NCI-H2196 treated with DMSO at 0.1 percent for 48 hours (cell line): ENCODE results near the gene HRH2.
A peak's percentile ranks its signal among the peaks of the same experiment; 100 is the strongest.
"Not testable (repeated sequence)": the region's sequence is repeated elsewhere in the genome, so short reads cannot be mapped to it uniquely, and the experiment has no call there.

ENCODE experiments used
- DNase-seq: peaks from one replicate; lab custom pipeline; 2025; ENCODE audit not compliant: unreplicated experiment; lab: John Stamatoyannopoulos, UW

The HRH2 gene

DNA sequence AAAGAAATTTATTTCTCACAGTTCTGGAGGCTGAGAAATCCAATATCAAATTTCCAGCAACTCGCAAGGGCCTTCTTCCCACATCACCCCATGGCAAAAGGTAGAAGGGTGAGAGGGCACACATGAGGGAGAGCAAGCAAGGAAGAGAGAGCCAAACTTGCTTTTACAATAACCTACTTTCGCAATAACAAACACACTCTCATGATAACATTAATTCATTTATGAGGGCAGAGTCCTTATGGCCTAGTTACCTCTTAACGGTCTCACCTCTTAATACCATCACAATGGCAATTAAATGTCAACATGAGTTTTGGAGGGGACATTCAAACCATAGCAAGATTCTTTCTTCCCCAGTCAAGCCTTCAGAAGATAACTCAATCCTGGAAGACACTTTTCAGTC, 11.6 kb upstream of the HRH2 start:
- no peak for DNase-seq

- DNase-seq: no peak
Observed at GRCh38 chr5:175649967-175650366, 7.9 kb upstream of the HRH2 start.

DNA sequence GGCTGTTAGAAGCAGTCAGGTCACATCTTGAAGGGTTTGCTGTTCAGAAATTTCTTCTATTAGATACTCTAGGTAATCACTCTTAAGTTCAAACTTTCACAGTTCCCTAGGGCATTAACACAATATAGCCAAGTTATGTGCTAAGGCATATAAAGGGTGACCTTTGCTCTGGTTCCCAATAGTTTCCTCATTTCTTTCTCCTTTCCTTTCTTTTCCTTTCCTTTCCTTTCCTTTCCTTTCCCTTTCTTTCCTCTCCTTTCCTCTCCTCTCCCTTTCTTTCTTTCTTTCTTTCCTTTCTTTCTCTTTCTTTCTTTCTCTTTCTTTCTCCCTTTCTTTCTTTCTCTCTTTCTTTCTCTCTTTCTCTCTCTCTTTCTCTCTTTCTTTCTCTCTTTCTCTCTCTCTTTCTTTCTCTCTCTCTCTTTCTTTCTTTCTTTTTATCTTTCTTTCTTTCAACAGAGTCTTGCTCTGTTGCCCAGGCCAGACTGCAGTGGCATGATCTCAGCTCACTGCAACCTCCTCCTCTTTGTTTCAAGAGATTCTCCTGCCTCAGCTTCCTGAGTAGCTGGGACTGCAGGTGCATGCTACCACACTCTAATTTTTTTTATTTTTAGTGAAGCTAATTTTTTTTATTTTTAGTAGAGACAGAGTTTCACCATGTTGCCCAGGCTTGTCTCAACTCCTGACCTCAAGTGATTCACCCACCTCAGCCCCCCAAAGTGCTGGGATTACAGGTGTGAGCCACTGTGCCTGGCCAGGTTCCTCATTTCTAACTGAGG, 7.3 kb upstream of the HRH2 start:
- not testable (repeated sequence) for DNase-seq

DNA sequence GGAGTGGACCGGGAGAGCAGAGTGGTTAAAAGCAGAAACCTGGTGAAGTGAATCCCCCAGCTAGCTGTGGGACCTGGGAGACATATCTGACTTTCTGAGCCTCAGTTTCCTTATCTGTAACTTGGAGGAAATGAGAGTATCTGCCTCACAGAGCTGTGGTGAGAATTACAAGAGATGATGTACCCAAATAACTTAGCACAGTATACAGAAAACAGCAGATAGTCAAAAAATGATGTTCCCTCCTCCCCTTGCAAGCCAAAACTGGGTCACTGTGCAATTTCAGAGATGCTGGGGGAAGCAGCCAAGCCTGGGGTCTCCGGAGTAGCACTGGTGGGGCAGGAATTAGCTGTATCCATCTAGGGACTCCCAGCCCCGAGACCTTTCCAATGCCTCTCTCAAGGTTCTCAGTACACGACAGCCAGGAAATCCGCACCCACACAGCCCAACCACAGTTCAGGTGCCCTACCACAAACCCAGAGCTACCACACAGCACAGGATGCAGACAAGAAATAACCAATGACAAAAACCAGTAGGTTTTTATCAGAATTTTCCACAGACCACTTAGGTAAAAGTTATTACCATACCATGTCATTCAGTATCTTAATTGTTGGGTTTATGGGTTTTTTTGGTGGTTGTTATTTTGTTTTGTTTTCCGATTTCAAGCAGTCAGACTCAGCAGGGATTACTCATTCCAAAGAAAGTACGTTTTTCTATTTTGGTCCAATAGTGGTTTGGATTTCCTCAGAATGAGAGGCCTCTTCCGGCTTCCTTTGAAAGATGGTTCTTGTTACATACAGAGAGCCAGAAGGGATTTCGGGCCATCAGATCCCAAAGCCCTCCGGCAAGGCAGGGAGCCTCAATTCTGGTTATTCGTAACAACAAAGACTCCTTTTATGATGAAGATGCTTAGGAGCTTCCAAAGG, 4.9 kb upstream of the HRH2 start:
- DNase-seq: no peak

DNA sequence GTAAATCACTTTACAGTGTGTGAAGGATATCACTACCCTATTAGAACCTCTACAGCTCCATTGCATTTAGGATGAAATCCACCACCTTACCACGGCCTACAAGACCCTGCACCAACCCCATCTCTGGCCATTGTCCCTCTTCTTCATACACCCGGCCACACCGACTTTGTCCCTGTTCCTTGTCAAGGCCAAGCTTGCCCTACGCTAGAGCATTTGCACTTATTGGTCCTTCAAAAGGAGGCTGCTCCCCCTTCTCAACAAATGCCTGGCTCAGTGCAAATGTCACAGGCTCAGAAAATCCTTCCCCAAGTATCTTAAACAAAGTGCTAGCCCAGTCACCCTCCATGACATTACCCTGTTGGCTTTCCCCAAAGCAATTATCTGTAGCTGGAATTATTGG, 4.1 kb upstream of the HRH2 start:
- DNase-seq: no peak

- DNase-seq: no peak
Observed at GRCh38 chr5:175654339-175654738, 3.5 kb upstream of the HRH2 start.

GRCh38 chr5:175654807-175655206, 3.1 kb upstream of the HRH2 start:
- DNase-seq: peak; percentile 21

DNA sequence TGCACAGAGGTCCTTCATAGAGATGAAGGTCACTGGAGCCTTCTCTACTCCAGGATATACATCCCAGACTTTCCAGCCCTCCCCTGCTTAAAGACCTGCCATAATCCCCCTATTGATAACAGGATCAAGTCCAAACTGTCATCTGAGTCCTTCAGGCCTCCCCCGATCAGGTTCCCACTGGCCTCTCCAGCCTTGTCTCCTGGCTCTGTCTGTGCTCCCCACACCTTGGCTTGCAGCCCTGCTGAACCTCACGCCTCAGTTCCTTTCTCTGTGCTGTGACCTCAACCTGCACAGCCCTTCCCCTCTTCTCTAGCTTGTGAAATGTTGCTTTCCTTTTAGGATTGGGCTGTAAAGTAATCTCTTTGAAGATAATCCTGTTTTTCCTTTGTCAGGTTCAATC, 2.5 kb upstream of the HRH2 start:
- no peak for DNase-seq

DNA sequence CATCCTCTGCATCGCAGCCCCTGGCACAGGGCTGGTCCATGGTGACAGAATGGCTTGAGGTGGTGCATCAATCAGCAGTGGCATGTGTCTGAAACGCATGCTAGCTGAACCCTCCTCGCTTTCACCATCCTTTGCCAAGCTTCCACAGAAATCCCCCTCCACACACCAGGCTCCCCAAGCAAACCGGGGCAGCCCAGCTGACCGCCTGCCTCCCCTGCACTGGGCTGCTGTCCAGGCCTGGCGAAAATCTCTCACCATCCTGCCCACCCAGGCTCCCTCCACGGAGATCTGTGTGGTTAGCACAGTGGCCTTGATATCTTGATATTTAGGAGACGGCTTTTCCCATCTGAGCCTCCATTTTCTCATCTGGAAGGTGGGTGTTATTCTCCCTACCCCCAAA, 905 bp upstream of the HRH2 start:
- no peak for DNase-seq

- DNase-seq: no peak
Observed at GRCh38 chr5:175658299-175659145, 651 bp downstream of the HRH2 start.

DNA sequence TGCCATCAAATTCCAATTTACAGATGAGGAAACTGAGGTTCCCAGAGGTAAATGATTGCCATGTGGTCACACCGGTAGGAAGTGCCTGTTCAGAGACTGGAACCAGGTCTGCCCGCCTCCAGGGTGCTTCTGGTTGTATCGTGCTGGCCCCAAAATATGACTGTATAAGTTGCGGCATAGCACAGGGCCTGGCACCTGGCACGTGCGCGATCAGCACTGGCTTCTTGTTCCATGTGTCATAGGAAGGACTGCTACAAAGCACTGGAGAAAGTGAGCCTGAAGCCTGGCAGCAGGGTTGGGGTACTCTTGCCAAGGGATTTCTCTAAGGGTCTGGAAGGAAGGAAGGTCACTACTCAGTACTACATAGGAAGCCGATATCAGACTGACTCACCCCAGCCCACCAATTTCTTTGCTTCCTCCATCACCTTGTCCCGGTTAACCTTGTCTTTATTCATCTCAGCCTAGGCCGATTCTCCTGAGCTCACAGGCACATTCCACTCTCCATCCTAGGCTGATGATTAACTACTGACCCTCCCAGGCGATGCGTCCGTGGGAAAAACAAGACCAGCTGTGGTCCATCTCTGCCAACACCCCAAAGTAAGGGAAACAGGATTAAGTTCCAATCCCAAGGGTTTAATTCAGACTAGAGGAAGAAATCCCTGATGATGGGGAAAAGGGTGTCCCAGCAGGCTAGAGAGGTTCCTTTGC, 1.8 kb downstream of the HRH2 start:
- no peak for DNase-seq

GRCh38 chr5:175663186-175664184, 5.6 kb downstream of the HRH2 start:
- no peak for DNase-seq

DNA sequence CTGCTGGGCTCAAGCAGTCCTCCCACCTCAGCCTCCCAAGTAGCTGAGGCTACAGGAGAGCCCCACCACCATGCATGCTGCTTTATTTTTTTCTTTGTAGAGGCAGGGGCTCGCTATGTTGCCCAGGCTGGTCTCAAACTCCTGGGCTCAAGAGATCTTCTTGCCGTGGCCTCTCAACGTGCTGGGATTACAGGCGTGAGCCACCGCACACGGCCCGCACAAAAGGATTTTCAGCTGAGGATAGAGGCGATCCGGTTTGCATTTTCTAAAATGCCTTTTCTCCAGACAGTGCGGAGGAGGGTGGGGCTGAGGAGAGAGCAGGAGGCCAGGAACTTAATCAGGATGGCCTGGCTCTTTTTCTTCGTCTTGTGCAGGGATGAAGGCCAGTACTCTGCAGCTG, 6.9 kb downstream of the HRH2 start:
- no peak for DNase-seq

GRCh38 chr5:175666216-175666615, 8.3 kb downstream of the HRH2 start:
- no peak for DNase-seq

DNA sequence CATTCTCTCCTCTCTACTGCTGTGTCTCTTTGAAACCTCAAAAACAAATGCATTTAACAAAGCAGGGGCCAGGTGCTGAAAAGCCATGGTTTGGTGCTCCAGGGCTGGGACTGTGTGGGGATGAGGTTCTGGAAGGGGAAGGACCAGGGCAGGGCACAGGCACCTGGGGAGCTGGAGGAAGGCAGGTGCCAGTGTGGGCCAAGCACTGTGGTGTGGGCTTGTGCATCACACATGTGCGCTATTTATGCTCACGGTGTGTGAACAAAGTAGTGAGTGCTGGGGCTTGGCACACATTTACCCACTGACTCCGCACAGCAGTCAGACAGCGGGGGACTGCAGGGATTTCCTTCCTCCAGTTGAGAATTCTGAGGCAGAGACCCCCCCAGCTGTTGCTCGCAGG, 10.1 kb downstream of the HRH2 start:
- no peak for DNase-seq

DNA sequence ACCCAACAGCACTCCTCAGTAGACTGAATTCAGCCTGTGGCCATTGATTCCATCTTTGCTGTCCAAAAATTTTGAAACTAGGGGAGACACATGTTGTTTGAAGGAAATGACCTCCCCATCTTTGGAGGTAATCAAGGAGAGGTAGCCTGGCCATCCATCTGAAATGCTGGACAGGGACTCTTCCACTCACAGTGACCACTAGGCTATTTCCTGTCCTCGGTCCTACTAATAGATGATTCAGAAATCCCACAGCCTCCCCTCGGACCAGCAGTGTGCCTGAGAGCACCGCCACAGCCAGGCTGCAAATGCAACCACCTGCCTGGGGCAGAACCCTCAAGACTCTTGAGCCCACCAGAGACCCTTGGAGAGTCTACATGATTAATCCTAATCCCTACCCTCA, 12.5 kb downstream of the HRH2 start:
- no peak for DNase-seq

DNA sequence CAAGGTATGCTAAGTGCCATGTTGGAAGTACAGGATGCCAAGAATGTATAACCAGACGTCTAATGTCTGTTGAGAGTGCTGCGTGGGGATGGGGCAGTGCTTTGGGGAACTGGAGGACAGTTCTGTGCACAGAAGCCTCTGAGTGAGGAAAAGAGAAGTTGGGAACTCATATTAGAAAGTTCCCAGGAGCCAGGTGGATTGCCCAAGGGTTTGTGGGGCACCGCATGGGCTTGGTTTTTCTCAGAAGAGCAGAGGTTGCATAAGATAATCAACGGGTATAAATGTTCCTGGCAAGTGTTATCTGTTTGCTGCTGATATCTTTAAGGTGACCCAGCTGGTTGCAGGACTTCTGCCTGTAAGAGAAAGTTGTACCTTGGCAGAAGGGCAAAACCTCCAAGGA, 13.1 kb downstream of the HRH2 start:
- no peak for DNase-seq

DNA sequence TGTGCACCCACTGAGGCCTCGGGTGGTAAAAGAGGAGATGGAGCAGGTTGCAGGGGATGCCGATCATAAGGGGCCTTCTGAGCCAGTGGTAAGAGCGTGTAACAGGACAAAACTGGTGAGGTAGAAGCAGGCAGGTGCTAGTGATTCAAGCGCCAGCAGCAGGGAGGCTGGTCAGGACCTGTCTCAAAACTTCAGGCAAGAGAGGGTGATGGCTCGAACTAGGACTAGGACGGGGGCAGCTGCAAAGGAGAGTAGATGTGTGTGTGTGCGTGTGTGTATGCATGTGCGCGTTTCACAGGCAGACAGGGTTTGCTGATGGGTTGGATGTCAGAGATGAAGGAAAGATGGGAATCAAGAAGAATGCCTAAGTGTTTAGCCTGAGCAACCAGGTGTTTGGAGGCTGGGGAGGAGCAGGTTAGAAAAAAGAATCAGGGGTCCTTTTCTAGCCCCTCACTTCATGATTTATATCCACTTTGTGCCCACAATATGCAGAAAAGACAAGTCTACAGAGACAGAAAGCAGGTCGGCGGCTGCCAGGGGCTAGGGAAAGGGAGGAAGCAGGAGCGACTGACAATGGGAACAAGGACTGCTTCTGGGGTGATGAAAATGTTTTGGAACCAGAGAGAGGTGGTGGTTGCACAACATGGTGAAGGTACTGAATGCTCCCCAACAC, 15.2 kb downstream of the HRH2 start:
- no peak for DNase-seq

DNA sequence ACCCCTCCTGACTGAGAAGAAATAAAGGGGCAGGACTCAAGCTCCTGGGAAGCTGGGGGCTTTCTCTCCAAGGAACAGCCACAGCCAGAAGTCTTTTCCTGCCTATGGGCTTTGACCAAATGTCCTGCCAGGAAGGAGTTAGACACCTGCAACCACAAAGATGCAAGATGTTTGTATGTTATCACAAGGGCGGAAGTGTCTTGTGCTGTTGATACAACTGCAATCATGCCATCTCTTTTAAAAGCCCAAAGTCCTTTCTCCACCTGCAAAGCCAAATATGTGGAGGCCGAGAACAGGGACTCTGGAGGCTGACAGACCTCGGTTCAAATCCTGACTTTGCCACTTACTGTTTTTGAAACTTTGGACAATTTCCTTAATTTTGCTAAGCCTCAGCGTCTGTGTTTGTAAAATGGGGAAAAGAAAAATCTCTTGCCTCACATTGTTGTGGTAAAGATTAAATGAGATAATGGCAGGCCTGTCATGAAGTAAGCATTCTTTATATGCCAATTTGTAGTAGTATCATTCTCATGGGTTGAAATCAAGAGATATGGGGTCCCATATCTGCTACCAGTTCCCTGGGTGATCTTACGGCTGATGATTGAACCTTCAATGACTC, 17.0 kb downstream of the HRH2 start:
- DNase-seq: no peak
